Measurements from ENCODE around the gene LCN10. TPM values are rescaled to one million over a fixed set of nuclear protein-coding genes. Genes with fewer than 3 reads are reported as not detected.

Gene LCN10
- total and polyA plus RNA-seq, 2 donors (not counting 3 experiments of a cell fraction or from before 2014, with no cell fraction given): not detected

- Histone ChIP-seq H3K79me2 (ENCODE audit: control insufficient read depth, insufficient read depth, low read length) (peaks cover 53% of the 10 kb centered on the region), H3K4me3 (replicated peaks in 1 of 3; ENCODE audit: insufficient read depth in 1 of 3, low read depth in 1 of 3, low read length in 3 of 3) (peak overlapping the region in 1 of 3 experiments; percentile 2), H3K27ac (ENCODE audit: insufficient read depth, low read depth, low read length) (peak overlapping the region; percentile 96), H3K4me2 (ENCODE audit: insufficient read depth, low read length) (peak overlapping the region; percentile 25), H3K9me1 (replicated peaks; ENCODE audit: control insufficient read depth, extremely low read depth, insufficient read depth, low read length) (no peaks in the 10 kb centered on the region), H4K20me1 (replicated peaks; ENCODE audit: control insufficient read depth, extremely low read depth, insufficient read depth, low read length) (no peaks in the 10 kb centered on the region), H3K9me3 (replicated peaks; ENCODE audit: control insufficient read depth, insufficient read depth, low read length) (no peaks in the 10 kb centered on the region), H3K4me1 (ENCODE audit: control insufficient read depth, extremely low read depth, insufficient read depth, low read length) (peaks cover 43% of the 10 kb centered on the region), H2AFZ (ENCODE audit: low read depth, low read length) (no peak overlapping the region), H3K9ac (replicated peaks; ENCODE audit: extremely low read depth, insufficient read depth, low read length) (peak overlapping the region; percentile 54), H3K27me3 (ENCODE audit: control insufficient read depth in 2 of 2, insufficient read depth in 2 of 2, low read length in 2 of 2) (no peaks in the 10 kb centered on the region), H3K36me3 (ENCODE audit: control insufficient read depth in 2 of 2, extremely low read depth in 1 of 2, insufficient read depth in 2 of 2, low read length in 2 of 2) (peaks cover 0 to 8% of the 10 kb centered on the region in 2 experiments)
- DNase-seq (ENCODE audit: low read depth, low spot score): no peak
- no TSS peak for BruUV-seq (replicated peaks)
- no peak for TF ChIP-seq POLR2A (IDR thresholded peaks at IDR 0.05; ENCODE audit: low read depth, low read length)
- no peak for TF ChIP-seq FOS (IDR thresholded peaks at IDR 0.05; ENCODE audit: borderline replicate concordance, insufficient read depth, low read length)
- no peak for TF ChIP-seq POLR2AphosphoS5 (IDR thresholded peaks at IDR 0.05; ENCODE audit: insufficient read depth, low read depth, low read length)
- no peak for TF ChIP-seq MAX (IDR thresholded peaks at IDR 0.05; ENCODE audit: insufficient read depth, insufficient read length)
- no peak for TF ChIP-seq GATA2 (IDR thresholded peaks at IDR 0.05; ENCODE audit: insufficient read depth, insufficient read length, low read depth, low read length)
- ChIA-PET CTCF (interaction anchor here (1.0 to 2.1 kb wide), 3 partner anchors 11 to 71 kb away, joined by 3 to 16 read pairs (median 6); no protein-coding TSS in a partner anchor), POLR2A (interaction anchor here (1.9 to 3.8 kb wide), 3 partner anchors 11 to 28 kb away, joined by 7 to 32 read pairs (median 10); partner anchors contain the start of gene AGPAT2)
- dilution Hi-C loops (cut with MboI; ENCODE audit: extremely low pct_ligation_motif_present, low sequenced_read_pairs): no loop called here
- no peak for FAIRE-seq
- intact Hi-C loops (cut with micrococcal nuclease): loop anchor here (2.0 to 5.0 kb wide), 4 partner anchors 43 to 233 kb away; partner anchors contain the start of gene SEC16A
These were observed 27.9 kb downstream of the LCN10 start for GRCh38 chr9:136714893-136715274.

- ChIA-PET POLR2A (interaction anchor here (0.6 to 3.8 kb wide), 9 partner anchors 8 to 40 kb away, joined by 3 to 32 read pairs (median 5); partner anchors contain the start of gene AGPAT2), CTCF (interaction anchor here (0.9 to 2.1 kb wide), 9 partner anchors 8 to 70 kb away, joined by 3 to 16 read pairs (median 4); no protein-coding TSS in a partner anchor)
- peak; percentile 100 for FAIRE-seq
- Histone ChIP-seq H3K27ac (ENCODE audit: insufficient read depth, low read depth, low read length) (peak overlapping the region; percentile 96), H3K9me1 (replicated peaks; ENCODE audit: control insufficient read depth, extremely low read depth, insufficient read depth, low read length) (no peaks in the 10 kb centered on the region), H3K27me3 (ENCODE audit: control insufficient read depth in 2 of 2, insufficient read depth in 2 of 2, low read length in 2 of 2) (no peaks in the 10 kb centered on the region), H3K36me3 (ENCODE audit: control insufficient read depth in 2 of 2, extremely low read depth in 1 of 2, insufficient read depth in 2 of 2, low read length in 2 of 2) (peaks cover 0 to 8% of the 10 kb centered on the region in 2 experiments), H3K9ac (replicated peaks; ENCODE audit: extremely low read depth, insufficient read depth, low read length) (peak overlapping the region; percentile 80), H3K9me3 (replicated peaks; ENCODE audit: control insufficient read depth, insufficient read depth, low read length) (no peaks in the 10 kb centered on the region), H3K4me3 (replicated peaks in 1 of 3; ENCODE audit: insufficient read depth in 1 of 3, low read depth in 1 of 3, low read length in 3 of 3) (peak overlapping the region in 2 of 3 experiments; percentile 75 to 81), H4K20me1 (replicated peaks; ENCODE audit: control insufficient read depth, extremely low read depth, insufficient read depth, low read length) (no peaks in the 10 kb centered on the region), H2AFZ (ENCODE audit: low read depth, low read length) (no peak overlapping the region), H3K4me1 (ENCODE audit: control insufficient read depth, extremely low read depth, insufficient read depth, low read length) (peaks cover 37% of the 10 kb centered on the region), H3K79me2 (ENCODE audit: control insufficient read depth, insufficient read depth, low read length) (peaks cover 49% of the 10 kb centered on the region), H3K4me2 (ENCODE audit: insufficient read depth, low read length) (peak overlapping the region; percentile 78)
- peak; percentile 96 for DNase-seq (ENCODE audit: low read depth, low spot score)
- BruUV-seq (replicated peaks): no TSS peak
- peak; percentile 79 for TF ChIP-seq GATA2 (IDR thresholded peaks at IDR 0.05; ENCODE audit: insufficient read depth, insufficient read length, low read depth, low read length)
- TF ChIP-seq, protein P1, sequence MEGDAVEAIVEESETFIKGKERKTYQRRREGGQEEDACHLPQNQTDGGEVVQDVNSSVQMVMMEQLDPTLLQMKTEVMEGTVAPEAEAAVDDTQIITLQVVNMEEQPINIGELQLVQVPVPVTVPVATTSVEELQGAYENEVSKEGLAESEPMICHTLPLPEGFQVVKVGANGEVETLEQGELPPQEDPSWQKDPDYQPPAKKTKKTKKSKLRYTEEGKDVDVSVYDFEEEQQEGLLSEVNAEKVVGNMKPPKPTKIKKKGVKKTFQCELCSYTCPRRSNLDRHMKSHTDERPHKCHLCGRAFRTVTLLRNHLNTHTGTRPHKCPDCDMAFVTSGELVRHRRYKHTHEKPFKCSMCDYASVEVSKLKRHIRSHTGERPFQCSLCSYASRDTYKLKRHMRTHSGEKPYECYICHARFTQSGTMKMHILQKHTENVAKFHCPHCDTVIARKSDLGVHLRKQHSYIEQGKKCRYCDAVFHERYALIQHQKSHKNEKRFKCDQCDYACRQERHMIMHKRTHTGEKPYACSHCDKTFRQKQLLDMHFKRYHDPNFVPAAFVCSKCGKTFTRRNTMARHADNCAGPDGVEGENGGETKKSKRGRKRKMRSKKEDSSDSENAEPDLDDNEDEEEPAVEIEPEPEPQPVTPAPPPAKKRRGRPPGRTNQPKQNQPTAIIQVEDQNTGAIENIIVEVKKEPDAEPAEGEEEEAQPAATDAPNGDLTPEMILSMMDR (IDR thresholded peaks at IDR 0.05; ENCODE audit: extremely low read depth in 1 of 2, insufficient read depth in 1 of 2, low read depth in 1 of 2, low read length in 2 of 2): no peak
- peak; percentile 94 for TF ChIP-seq POLR2AphosphoS5 (IDR thresholded peaks at IDR 0.05; ENCODE audit: insufficient read depth, low read depth, low read length)
- TF ChIP-seq MAX (IDR thresholded peaks at IDR 0.05; ENCODE audit: insufficient read depth, insufficient read length): peak; percentile 10
- intact Hi-C loops (cut with micrococcal nuclease) (loop anchor here (2.0 to 5.0 kb wide), 4 partner anchors 42 to 232 kb away; partner anchors contain the start of gene SEC16A), dilution Hi-C loops (cut with MboI; ENCODE audit: extremely low pct_ligation_motif_present, low sequenced_read_pairs) (no loop called here)
These were observed 28.4 kb downstream of the LCN10 start for GRCh38 chr9:136714096-136714892.
